ENCODE results near the gene GRIA2. TPM values are rescaled to one million over a fixed set of nuclear protein-coding genes. Genes with fewer than 3 reads are reported as not detected.

Gene GRIA2
- total RNA-seq, 6 donors from 2014 or later, result not detected

DNA sequence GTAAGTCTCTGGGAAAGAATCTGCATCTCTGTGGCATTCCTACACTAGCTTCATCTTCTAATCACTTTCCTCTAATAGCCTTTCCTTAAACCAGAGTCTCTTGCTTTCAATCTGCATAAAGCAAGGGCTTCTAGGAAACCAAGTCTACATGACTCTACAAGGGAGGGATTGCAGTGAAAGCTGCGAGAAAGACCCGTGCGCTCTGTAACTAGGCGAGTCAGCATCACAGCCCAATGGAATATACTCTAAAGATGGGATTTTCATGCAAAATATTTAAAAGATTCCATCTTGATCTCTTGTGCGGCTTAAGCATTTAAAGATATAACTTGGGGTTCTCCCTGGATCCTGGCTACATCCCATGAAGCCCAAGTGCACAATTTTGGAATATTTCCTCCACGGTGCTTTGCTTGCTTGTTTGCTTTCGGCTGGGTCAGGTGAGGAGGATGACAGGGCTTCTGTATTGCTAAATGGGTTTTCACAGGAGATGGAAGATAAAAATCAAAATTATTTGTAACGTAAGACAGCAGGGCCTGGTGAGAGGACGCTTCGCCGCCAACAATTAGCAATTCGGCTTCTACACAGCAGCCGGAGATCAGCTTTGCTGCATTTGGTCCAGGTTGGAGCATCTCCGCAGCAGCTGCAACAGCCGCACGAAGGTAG is 687 bp upstream of the GRIA2 start:
- no peak overlapping the region for H3K27ac ChIP-seq
- ATAC-seq (ENCODE audit: low FRiP score in 2 of 2) (no peak), DNase-seq (no peak)
- no peaks in the 10 kb centered on the region for H3K36me3 ChIP-seq
- peaks cover 8 to 19% (median 10%) of the 10 kb centered on the region in 4 donors for H3K4me1 ChIP-seq
- H3K9me3 ChIP-seq, result no peaks in the 10 kb centered on the region
- peaks cover 0 to 19% (median 9%) of the 10 kb centered on the region in 4 donors for H3K27me3 ChIP-seq
- WGBS, 2 donors, result 23 to 25% methylated on average over 14 to 16 of the region's 16 CpGs
- no peak for TF ChIP-seq POLR2AphosphoS5 (IDR thresholded peaks at IDR 0.05)
- no peak for TF ChIP-seq CTCF (IDR thresholded peaks at IDR 0.05)
- TF ChIP-seq EP300 (IDR thresholded peaks at IDR 0.05), result no peak
- no peak for TF ChIP-seq POLR2A (IDR thresholded peaks at IDR 0.05)
- peak overlapping the region in 3 of 4 donors; percentile 15 to 36 (median 28) for H3K4me3 ChIP-seq

GRCh38 chr4:157221426-157221894 is 932 bp downstream of the GRIA2 start:
- TF ChIP-seq EP300 (IDR thresholded peaks at IDR 0.05) (no peak), POLR2A (IDR thresholded peaks at IDR 0.05) (no peak), POLR2AphosphoS5 (IDR thresholded peaks at IDR 0.05) (no peak), CTCF (IDR thresholded peaks at IDR 0.05) (no peak)
- ATAC-seq (ENCODE audit: low FRiP score in 2 of 2) (no peak), DNase-seq (no peak)
- H3K36me3 ChIP-seq, result no peaks in the 10 kb centered on the region
- 5 to 10% methylated on average over 24 of the region's 24 CpGs for WGBS, 2 donors
- peaks cover 8 to 19% (median 10%) of the 10 kb centered on the region in 4 donors for H3K4me1 ChIP-seq
- H3K27me3 ChIP-seq, result peaks cover 0 to 19% (median 9%) of the 10 kb centered on the region in 4 donors
- H3K9me3 ChIP-seq, result no peaks in the 10 kb centered on the region
- no peak overlapping the region for H3K27ac ChIP-seq
- no peak overlapping the region for H3K4me3 ChIP-seq

GRCh38 chr4:157221895-157222770 is 1.6 kb downstream of the GRIA2 start:
- peaks cover 8 to 19% (median 10%) of the 10 kb centered on the region in 4 donors for H3K4me1 ChIP-seq
- H3K27ac ChIP-seq, result no peak overlapping the region
- H3K4me3 ChIP-seq, result peak overlapping the region in 3 of 4 donors; percentile 12 to 27 (median 18)
- ATAC-seq (ENCODE audit: low FRiP score in 2 of 2), result peak in 1 of 2 donors; percentile 38
- TF ChIP-seq EP300 (IDR thresholded peaks at IDR 0.05), result no peak
- no peak for TF ChIP-seq CTCF (IDR thresholded peaks at IDR 0.05)
- no peak for TF ChIP-seq POLR2A (IDR thresholded peaks at IDR 0.05)
- TF ChIP-seq POLR2AphosphoS5 (IDR thresholded peaks at IDR 0.05), result no peak
- no peaks in the 10 kb centered on the region for H3K36me3 ChIP-seq
- 4 to 5% methylated on average over 29 to 42 of the region's 59 CpGs for WGBS, 2 donors
- H3K9me3 ChIP-seq, result no peaks in the 10 kb centered on the region
- H3K27me3 ChIP-seq, result peaks cover 0 to 19% (median 9%) of the 10 kb centered on the region in 4 donors
- peak in 1 of 2 donors; percentile 67 for DNase-seq

DNA sequence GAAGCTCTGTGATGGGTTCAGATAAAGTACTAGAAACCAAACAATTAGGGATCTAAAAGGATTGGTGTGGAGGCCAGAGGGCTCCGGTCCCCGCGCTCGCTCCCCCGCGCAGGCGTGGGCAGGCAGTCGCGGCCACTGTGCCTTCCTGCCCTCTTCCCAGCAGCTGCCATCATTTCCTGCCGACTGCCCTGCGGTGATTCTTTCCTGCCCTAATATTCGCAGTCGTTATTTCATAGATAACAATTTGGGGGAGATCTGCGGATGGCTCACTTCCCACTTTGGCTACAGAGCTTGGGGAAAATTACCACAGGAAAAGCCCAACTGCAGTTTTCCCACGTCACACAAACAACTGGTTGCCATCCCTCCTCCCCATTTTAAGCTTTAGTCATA is 2.2 kb downstream of the GRIA2 start:
- DNase-seq (peak in 1 of 2 donors; percentile 53), ATAC-seq (ENCODE audit: low FRiP score in 2 of 2) (peak in 1 of 2 donors; percentile 14)
- Histone ChIP-seq H3K4me1 (peaks cover 8 to 19% (median 10%) of the 10 kb centered on the region in 4 donors), H3K27ac (no peak overlapping the region), H3K36me3 (no peaks in the 10 kb centered on the region), H3K27me3 (peaks cover 0 to 19% (median 9%) of the 10 kb centered on the region in 4 donors), H3K4me3 (peak overlapping the region in 3 of 4 donors; percentile 12 to 27 (median 18)), H3K9me3 (no peaks in the 10 kb centered on the region)
- TF ChIP-seq POLR2A (IDR thresholded peaks at IDR 0.05), result no peak
- TF ChIP-seq EP300 (IDR thresholded peaks at IDR 0.05), result no peak
- TF ChIP-seq CTCF (IDR thresholded peaks at IDR 0.05), result no peak
- TF ChIP-seq POLR2AphosphoS5 (IDR thresholded peaks at IDR 0.05), result no peak
- WGBS, 2 donors, result 5% methylated on average over 14 to 15 of the region's 15 CpGs

Measured in upper lobe of left lung (tissue), 6 donors.